GM12892 (cell line): Measurements from ENCODE around the gene SLC7A4.

Experiments used
- POLR2A ChIP-seq: IDR thresholded peaks from 2 replicates; pipeline ENCODE4 v1.6.1; 2011; ENCODE audit warnings: low read depth, low read length, control low read depth
- POLR2AphosphoS5 ChIP-seq: IDR thresholded peaks from 2 replicates; pipeline ENCODE4 v1.6.1; 2011; ENCODE audit warnings: low read depth, low read length, control low read depth

DNA sequence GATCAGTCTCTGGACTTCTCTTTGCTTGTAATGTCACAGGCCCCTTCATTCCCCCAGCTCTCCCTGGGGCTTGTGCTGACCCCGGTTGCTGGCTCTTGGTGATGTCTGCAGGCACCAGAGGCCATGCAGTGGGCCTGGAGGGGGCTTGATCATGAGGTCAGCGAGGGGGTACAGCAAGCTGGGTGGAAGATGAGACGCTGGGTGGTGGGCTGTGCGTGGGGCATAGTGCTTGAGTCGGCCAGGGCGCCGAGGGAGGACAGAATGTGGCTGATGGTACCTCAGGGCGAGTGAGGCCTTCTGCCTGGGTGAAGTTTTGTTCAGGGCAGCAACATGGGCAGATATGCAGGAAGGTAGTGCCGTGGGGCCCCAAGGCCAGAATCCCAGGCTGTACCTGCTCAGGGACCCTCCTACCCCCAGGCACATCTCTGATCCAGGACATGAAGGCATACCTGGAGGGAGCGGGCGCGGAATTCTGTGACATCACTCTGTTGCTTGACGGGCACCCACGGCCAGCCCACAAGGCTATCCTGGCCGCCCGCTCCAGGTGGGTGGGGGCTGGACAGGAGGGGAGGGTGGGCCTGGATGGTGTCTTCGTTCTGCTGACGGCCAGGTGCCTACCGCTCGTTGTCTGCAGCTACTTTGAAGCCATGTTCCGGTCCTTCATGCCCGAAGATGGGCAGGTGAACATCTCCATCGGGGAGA, 36.9 kb downstream of the SLC7A4 start:
- TF ChIP-seq POLR2A (no peak), POLR2AphosphoS5 (no peak)
